K562 (cell line): Measurements from ENCODE around the gene TEAD4. TPM values are rescaled to one million over a fixed set of nuclear protein-coding genes. Genes with fewer than 3 reads are reported as not detected.

Experiments used
- ATAC-seq: fragments of 200-7000 bp; cut with Tn5 transposase; 3 replicates; pipeline ENCODE4 v1.9.1; 2020; ENCODE audit warnings: moderate library complexity
- BruUV-seq: library from RNA; stranded (reverse); fragments of 400-500 nt; replicated peaks from 2 replicates; lab custom pipeline; 2021; lab: Mats Ljungman, UMichigan
- CTCF ChIA-PET: fragments of 300-600 bp; formaldehyde crosslinking; extraction: SDS; loops from one replicate; lab custom pipeline; 2021; ENCODE audit warnings: low intra/inter-chr PET ratio; lab: Yijun Ruan, JAX
- POLR2A ChIA-PET: fragments of 300-600, 350-650 bp; sonication (Branson Sonifier 250); formaldehyde crosslinking; extraction: SDS; loops from one replicate; lab custom pipeline; 2021; ENCODE audit warnings: antibody characterized with exemption, inconsistent platforms; lab: Yijun Ruan, JAX
- DNase-seq, 4 experiments: peaks; one replicate each; pipeline versions ENCODE4 v3.0.0 to v3.0.0-alpha.2; 2011 to 2018; ENCODE audit warnings: low spot score in 3 of 4, mixed read lengths in 3 of 4; ENCODE audit errors: extremely low read depth in 1 of 4
- FAIRE-seq: peaks from 2 replicates; lab custom pipeline; 2011; peaks lifted over from hg19 to GRCh38; lab: Jason Lieb, UNC
- H2AFZ ChIP-seq: 2 replicates; pipeline ENCODE4 v1.6.0; 2011; ENCODE audit warnings: low read depth, low read length, control low read depth, inconsistent platforms
- H3K27ac ChIP-seq: fragments of 200-600 bp; 3 replicates; pipeline ENCODE4 v1.8.0; 2011; ENCODE audit warnings: low read depth, mild to moderate bottlenecking, control low read depth, inconsistent platforms, low read length, moderate library complexity, mixed read lengths; ENCODE audit errors: extremely low read depth
- H3K27me3 ChIP-seq, 2 experiments: fragments of 300-600 bp in 1 of 2; 2 replicates in 1 of 2; 3 replicates in 1 of 2; pipeline versions ENCODE4 v1.6.0 to v1.8.0; 2011; ENCODE audit warnings: inconsistent platforms in 2 of 2, low read length in 2 of 2, mild to moderate bottlenecking in 1 of 2, mixed read lengths in 1 of 2, moderate library complexity in 1 of 2; ENCODE audit not compliant: control insufficient read depth in 2 of 2, insufficient read depth in 2 of 2
- H3K36me3 ChIP-seq: fragments of 300-600 bp; 3 replicates; pipeline ENCODE4 v1.8.0; 2011; ENCODE audit warnings: mild to moderate bottlenecking, low read length, inconsistent platforms; ENCODE audit not compliant: control insufficient read depth, insufficient read depth
- H3K4me1 ChIP-seq, 2 experiments: fragments of 200-600 bp in 1 of 2; replicated peaks in 1 of 2; 2 replicates in 1 of 2; 3 replicates in 1 of 2; pipeline versions ENCODE4 v1.5.1 to v1.8.0; 2011; ENCODE audit warnings: inconsistent platforms in 2 of 2, low read length in 2 of 2, mild to moderate bottlenecking in 1 of 2, mixed read lengths in 1 of 2, moderate library complexity in 1 of 2; ENCODE audit not compliant: control insufficient read depth in 2 of 2, insufficient read depth in 2 of 2
- H3K4me2 ChIP-seq: 2 replicates; pipeline ENCODE4 v1.6.1; 2011; ENCODE audit warnings: low read length, control low read depth, inconsistent platforms, mixed read lengths; ENCODE audit not compliant: insufficient read depth
- H3K4me3 ChIP-seq: fragments of 200-600 bp; sonication (generic), shearing (Covaris generic); 2 replicates; pipeline ENCODE4 v1.5.1; 2016; ENCODE audit warnings: control low read depth, inconsistent platforms
- H3K79me2 ChIP-seq: fragments of 200-600 bp; 3 replicates; pipeline ENCODE4 v1.8.0; 2011; ENCODE audit warnings: low read length, inconsistent platforms; ENCODE audit not compliant: control insufficient read depth, insufficient read depth
- H3K9ac ChIP-seq, 2 experiments: 2 replicates each; pipeline versions ENCODE4 v1.6.0 to v1.6.1; 2011; ENCODE audit warnings: low read depth in 2 of 2, low read length in 2 of 2, control low read depth in 1 of 2, inconsistent platforms in 1 of 2, mild to moderate bottlenecking in 1 of 2, mixed read lengths in 1 of 2; ENCODE audit not compliant: insufficient read depth in 1 of 2
- H3K9me1 ChIP-seq: one replicate; pipeline ENCODE4 v1.6.0; 2011; ENCODE audit warnings: inconsistent platforms, mild to moderate bottlenecking, low read length, moderate library complexity; ENCODE audit not compliant: control insufficient read depth, insufficient read depth
- H3K9me3 ChIP-seq: replicated peaks from 2 replicates; pipeline ENCODE4 v1.5.1; 2011; ENCODE audit warnings: low read depth, low read length, inconsistent platforms; ENCODE audit not compliant: control insufficient read depth, insufficient read depth
- H4K20me1 ChIP-seq: replicated peaks from 2 replicates; pipeline ENCODE4 v1.6.1; 2011; ENCODE audit warnings: low read length, inconsistent platforms, mixed read lengths; ENCODE audit not compliant: control insufficient read depth, insufficient read depth
- CCNT2 ChIP-seq: IDR thresholded peaks from 2 replicates; pipeline ENCODE4 v1.6.1; 2011; ENCODE audit warnings: borderline replicate concordance, low read depth, mild to moderate bottlenecking, moderate library complexity, mixed read lengths, low read length; ENCODE audit not compliant: insufficient read length; ENCODE audit errors: extremely low read depth
- CEBPG ChIP-seq, 3 experiments: fragments of 200-800 bp in 1 of 3; sonication (Bioruptor generic) in 1 of 3; sonication (generic) in 1 of 3; formaldehyde crosslinking in 1 of 3; IDR thresholded peaks in 2 of 3; conservative IDR thresholded peaks in 1 of 3; 2 replicates each; pipeline versions ENCODE4 v1.6.1 to v1.8.0; 2016 to 2022; ENCODE audit warnings: missing compliant biosample characterization in 2 of 3, missing genetic modification characterization in 2 of 3, mild to moderate bottlenecking in 1 of 3, missing genetic modification reagents in 1 of 3
- DNMT1 ChIP-seq: fragments of 450-650 bp; IDR thresholded peaks from 2 replicates; pipeline ENCODE4 v1.6.1; 2016; ENCODE audit warnings: antibody characterized with exemption, mild to moderate bottlenecking
- GTF2E2 ChIP-seq: fragments of 200-800 bp; sonication (Bioruptor generic); IDR thresholded peaks from 2 replicates; pipeline ENCODE4 v1.6.1; 2016; ENCODE audit warnings: missing genetic modification characterization, missing compliant biosample characterization
- HNRNPUL1 ChIP-seq: fragments of 200-400 bp; formaldehyde crosslinking; IDR thresholded peaks from 2 replicates; pipeline ENCODE4 v1.6.1; 2017; ENCODE audit warnings: low read length
- KAT7 ChIP-seq: sonication (generic); formaldehyde crosslinking; IDR thresholded peaks from 2 replicates; pipeline ENCODE4 v1.8.0; 2022; ENCODE audit warnings: missing genetic modification reagents, mild to moderate bottlenecking, borderline replicate concordance
- LARP7 ChIP-seq: fragments of 450-650 bp; IDR thresholded peaks from 2 replicates; pipeline ENCODE4 v1.6.1; 2016
- POLR2AphosphoS2 ChIP-seq: IDR thresholded peaks from 2 replicates; pipeline ENCODE4 v1.6.1; 2012; ENCODE audit warnings: low read length, improper control_type of control experiment
- PRPF4 ChIP-seq: fragments of 200-400 bp; formaldehyde crosslinking; IDR thresholded peaks from one replicate; pipeline ENCODE4 v1.6.1; 2017; ENCODE audit warnings: low read length, low read depth, mild to moderate bottlenecking; ENCODE audit not compliant: insufficient read depth, poor library complexity, severe bottlenecking
- TSC22D4 ChIP-seq: fragments of 450-650 bp; IDR thresholded peaks from 2 replicates; pipeline ENCODE4 v1.6.1; 2016; ENCODE audit warnings: missing genetic modification characterization, missing biosample characterization, control low read depth
- XRCC3 ChIP-seq: fragments of 450-650 bp; IDR thresholded peaks from 2 replicates; pipeline ENCODE4 v1.6.1; 2017; ENCODE audit warnings: mild to moderate bottlenecking, moderate library complexity
- ZFP1 ChIP-seq: fragments of 450-650 bp; formaldehyde crosslinking; IDR thresholded peaks from 2 replicates; pipeline ENCODE4 v1.4.0; 2020; ENCODE audit warnings: mild to moderate bottlenecking, mixed read lengths
- ZKSCAN8 ChIP-seq: fragments of 200-800 bp; sonication (Bioruptor generic); IDR thresholded peaks from 2 replicates; pipeline ENCODE4 v1.6.1; 2016; ENCODE audit warnings: missing genetic modification characterization, missing compliant biosample characterization
- ZNF583 ChIP-seq: fragments of 250-450 bp; sonication (Bioruptor Pico); IDR thresholded peaks from 2 replicates; pipeline ENCODE4 v1.4.0; 2020
- WGBS: fragments of 100-300 bp; shearing (Covaris generic); methylation state at CpG from one replicate; pipeline ENCODE4 v1.1.6; 2016; ENCODE audit warnings: low coverage, mixed read lengths; ENCODE audit not compliant: insufficient coverage; ENCODE audit errors: missing lambda C conversion rate; 5-methylcytosine and 5-hydroxymethylcytosine counted together
- in situ Hi-C: fragments of 300-500 bp; cut with MboI; formaldehyde crosslinking; loops from 4 replicates; pipeline ENCODE4 v1.15.0; 2018; ENCODE audit warnings: inconsistent platforms, mixed read lengths
- intact Hi-C: fragments of 100-400 bp; cut with micrococcal nuclease; formaldehyde crosslinking; loops from 2 replicates; pipeline ENCODE4 v1.14.2; 2022
- polyA plus RNA-seq, 8 experiments: library from polyadenylated mRNA; depleted of rRNA in 4 of 8; stranded (reverse) in 5 of 8; unstranded in 3 of 8; fragments of >200 nt; fragmentation: Nextera tagmentation in 2 of 8; fragmentation: Illumina TruSeq in 1 of 8; extraction: Ambion mirVana in 2 of 8; extraction: Trizol in 1 of 8; gene quantifications; 2 replicates each; pipeline versions ENCODE4 v1.2.1 to v1.2.3, GENCODE V29; 2011 to 2014; ENCODE audit warnings: inconsistent platforms in 1 of 8, missing spikeins in 1 of 8
- total RNA-seq, 7 experiments: library from RNA; depleted of rRNA in 6 of 7; stranded (reverse); fragments of >200 nt in 6 of 7; fragmentation: Illumina TruSeq in 2 of 7; extraction: Trizol in 2 of 7; gene quantifications; 2 replicates each; pipeline versions ENCODE4 v1.2.1 to v1.2.3, GENCODE V29; 2011 to 2021; ENCODE audit warnings: low replicate concordance in 1 of 7
- TF ChIP-seq, protein P1 (sequence below): sonication (generic); formaldehyde crosslinking; IDR thresholded peaks from 2 replicates; pipeline ENCODE4 v1.8.0; 2022; ENCODE audit warnings: mild to moderate bottlenecking, missing genetic modification reagents
- TF ChIP-seq, protein P2 (sequence below), 2 experiments: IDR thresholded peaks; 2 replicates each; pipeline ENCODE4 v1.6.1; 2012; ENCODE audit warnings: improper control_type of control experiment in 2 of 2, low read depth in 2 of 2, low read length in 2 of 2, borderline replicate concordance in 1 of 2

Gene TEAD4
- total and polyA plus RNA-seq, 9 of the 15 experiments (the other 6 are each of a cell fraction or from before 2014, with no cell fraction given) = 0.82 to 40.0 (median 17.0) TPM

DNA sequence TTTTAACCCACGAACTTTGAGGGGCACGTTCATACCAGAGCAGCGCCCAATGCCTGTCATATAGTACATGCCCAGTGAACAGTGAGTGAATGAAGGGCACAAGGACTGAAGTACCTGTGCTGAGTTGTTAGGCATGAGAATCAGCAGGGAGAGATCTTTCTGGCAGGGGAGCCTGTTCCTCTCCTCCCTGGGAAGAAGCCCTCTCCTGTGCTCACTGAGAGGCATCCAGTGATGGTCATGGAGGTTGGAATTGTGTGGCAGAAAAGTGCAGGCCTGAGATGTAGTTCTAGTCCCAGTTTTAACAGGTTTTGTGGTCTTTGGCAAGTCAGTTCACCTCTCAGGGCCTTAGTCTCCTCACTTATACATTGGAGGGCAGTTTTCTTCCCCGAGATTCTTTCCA lies 20.6 kb downstream of the TEAD4 start (continued):
- TF ChIP-seq XRCC3 (no peak), DNMT1 (no peak), ZNF583 (no peak)
- TF ChIP-seq, all 486 proteins: peak for 0

DNA sequence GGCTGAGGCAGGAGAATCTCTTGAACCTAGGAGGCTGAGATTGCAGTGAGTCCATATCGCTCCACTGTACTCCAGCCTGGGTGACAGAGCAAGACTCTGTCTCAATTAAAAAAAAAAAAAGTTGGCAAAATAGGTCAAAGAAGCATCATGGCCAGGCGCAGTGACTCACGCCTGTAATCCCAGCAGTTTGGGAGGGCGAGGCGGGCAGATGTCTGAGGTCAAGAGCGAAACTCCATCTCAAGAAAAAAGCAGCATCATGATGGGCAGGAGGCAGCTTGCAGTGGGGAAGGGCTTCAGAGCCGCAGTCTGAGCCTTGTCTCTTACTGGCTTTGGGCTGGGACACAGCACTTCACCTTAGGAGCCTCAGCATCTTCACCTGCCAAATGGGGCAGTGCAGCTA lies 21.4 kb downstream of the TEAD4 start:
- ChIA-PET POLR2A (interaction anchor here (0.5 to 0.6 kb wide), 2 partner anchors 93 to 105 kb away, joined by 3 read pairs; no protein-coding TSS in a partner anchor), CTCF (no interaction called here)
- intact Hi-C loops (no loop called here), in situ Hi-C loops (no loop called here)
- DNase-seq = no peak
- Histone ChIP-seq H3K9me1 (no peaks in the 10 kb centered on the region), H3K4me1 (peaks cover 9 to 16% of the 10 kb centered on the region in 2 experiments; a peak in 3 of 5 replicates), H3K79me2 (peaks cover 9% of the 10 kb centered on the region; the same call in 2 of the 3 replicates), H4K20me1 (no peaks in the 10 kb centered on the region), H3K4me2 (no peak overlapping the region), H3K9me3 (no peaks in the 10 kb centered on the region), H3K36me3 (peaks cover 28% of the 10 kb centered on the region; the same call in 2 of the 3 replicates), H3K27me3 (no peaks in the 10 kb centered on the region), H2AFZ (no peak overlapping the region), H3K27ac (no peak overlapping the region), H3K4me3 (no peak overlapping the region), H3K9ac (no peak overlapping the region)
- BruUV-seq = no TSS peak
- no peak for FAIRE-seq
- WGBS = 77% methylated on average over 7 of the region's 7 CpGs
- no peak for ATAC-seq
- no peak for TF ChIP-seq PRPF4
- TF ChIP-seq HNRNPUL1 = no peak
- TF ChIP-seq ZFP1 = no peak
- no peak for TF ChIP-seq CCNT2
- no peak for TF ChIP-seq TSC22D4
- no peak for TF ChIP-seq POLR2AphosphoS2
- TF ChIP-seq KAT7 (CRISPR knock-in tag) = no peak
- no peak for TF ChIP-seq LARP7
- TF ChIP-seq ZKSCAN8 (CRISPR knock-in tag) = no peak
- TF ChIP-seq, protein P1, sequence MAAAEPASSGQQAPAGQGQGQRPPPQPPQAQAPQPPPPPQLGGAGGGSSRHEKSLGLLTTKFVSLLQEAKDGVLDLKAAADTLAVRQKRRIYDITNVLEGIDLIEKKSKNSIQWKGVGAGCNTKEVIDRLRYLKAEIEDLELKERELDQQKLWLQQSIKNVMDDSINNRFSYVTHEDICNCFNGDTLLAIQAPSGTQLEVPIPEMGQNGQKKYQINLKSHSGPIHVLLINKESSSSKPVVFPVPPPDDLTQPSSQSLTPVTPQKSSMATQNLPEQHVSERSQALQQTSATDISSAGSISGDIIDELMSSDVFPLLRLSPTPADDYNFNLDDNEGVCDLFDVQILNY = no peak
- no peak for TF ChIP-seq GTF2E2 (tag)
- TF ChIP-seq, protein P2, sequence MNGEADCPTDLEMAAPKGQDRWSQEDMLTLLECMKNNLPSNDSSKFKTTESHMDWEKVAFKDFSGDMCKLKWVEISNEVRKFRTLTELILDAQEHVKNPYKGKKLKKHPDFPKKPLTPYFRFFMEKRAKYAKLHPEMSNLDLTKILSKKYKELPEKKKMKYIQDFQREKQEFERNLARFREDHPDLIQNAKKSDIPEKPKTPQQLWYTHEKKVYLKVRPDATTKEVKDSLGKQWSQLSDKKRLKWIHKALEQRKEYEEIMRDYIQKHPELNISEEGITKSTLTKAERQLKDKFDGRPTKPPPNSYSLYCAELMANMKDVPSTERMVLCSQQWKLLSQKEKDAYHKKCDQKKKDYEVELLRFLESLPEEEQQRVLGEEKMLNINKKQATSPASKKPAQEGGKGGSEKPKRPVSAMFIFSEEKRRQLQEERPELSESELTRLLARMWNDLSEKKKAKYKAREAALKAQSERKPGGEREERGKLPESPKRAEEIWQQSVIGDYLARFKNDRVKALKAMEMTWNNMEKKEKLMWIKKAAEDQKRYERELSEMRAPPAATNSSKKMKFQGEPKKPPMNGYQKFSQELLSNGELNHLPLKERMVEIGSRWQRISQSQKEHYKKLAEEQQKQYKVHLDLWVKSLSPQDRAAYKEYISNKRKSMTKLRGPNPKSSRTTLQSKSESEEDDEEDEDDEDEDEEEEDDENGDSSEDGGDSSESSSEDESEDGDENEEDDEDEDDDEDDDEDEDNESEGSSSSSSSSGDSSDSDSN (IDR thresholded peaks at IDR 0.05; ENCODE audit: borderline replicate concordance in 1 of 2, low read depth in 2 of 2, low read length in 2 of 2) = no peak
- no peak for TF ChIP-seq CEBPG (CRISPR knock-in tag; IDR thresholded peaks at IDR 0.05)
- TF ChIP-seq CEBPG (tag; conservative IDR thresholded peaks at IDR 0.05 in 1 of 2, IDR thresholded peaks at IDR 0.05 in 1 of 2) = no peak
